Muscle layer of colon (tissue), 2 donors: ENCODE results near the gene DNAJB6.
"Not testable (repeated sequence)": the region's sequence is repeated elsewhere in the genome, so short reads cannot be mapped to it uniquely, and the experiment has no call there.

Experiments used
- H3K27ac ChIP-seq: one replicate; pipeline ENCODE4 v1.7.0; 2013; ENCODE audit warnings: low read depth, mild to moderate bottlenecking, low read length, moderate library complexity
- H3K27me3 ChIP-seq, 2 donors: one replicate each; pipeline ENCODE4 v1.7.0; 2013; ENCODE audit warnings: low read length in 2 of 2, mild to moderate bottlenecking in 2 of 2; ENCODE audit not compliant: insufficient read depth in 2 of 2, control insufficient read depth in 1 of 2
- H3K36me3 ChIP-seq: one replicate; pipeline ENCODE4 v1.7.0; 2013; ENCODE audit warnings: mild to moderate bottlenecking, low read length; ENCODE audit not compliant: insufficient read depth
- H3K4me1 ChIP-seq: one replicate; pipeline ENCODE4 v1.7.0; 2013; ENCODE audit warnings: mild to moderate bottlenecking, low read length; ENCODE audit not compliant: insufficient read depth
- H3K4me3 ChIP-seq, 2 donors: one replicate each; pipeline ENCODE4 v1.7.0; 2013; ENCODE audit warnings: low read length in 2 of 2, low read depth in 1 of 2, mild to moderate bottlenecking in 1 of 2, moderate library complexity in 1 of 2
- H3K9ac ChIP-seq: one replicate; pipeline ENCODE4 v1.7.0; 2013; ENCODE audit warnings: low read length
- H3K9me3 ChIP-seq: one replicate; pipeline ENCODE4 v1.7.0; 2013; ENCODE audit warnings: mild to moderate bottlenecking, low read length
- donor health status: abdominal sarcoma.
- donor health status: Adenocarcinoma of cecum.

Gene DNAJB6

GRCh38 chr7:157331049-157331448 is 5.8 kb upstream of the DNAJB6 start:
- H3K27me3 ChIP-seq, H3K4me3 ChIP-seq, H3K27ac ChIP-seq, H3K4me1 ChIP-seq, H3K36me3 ChIP-seq, H3K9me3 ChIP-seq, H3K9ac ChIP-seq: not testable (repeated sequence)

- H3K4me3 ChIP-seq: no peak overlapping the region
- no peaks in the 10 kb centered on the region for H3K27me3 ChIP-seq
- H3K4me1 ChIP-seq: peaks cover 24% of the 10 kb centered on the region
- H3K36me3 ChIP-seq: no peaks in the 10 kb centered on the region
- H3K27ac ChIP-seq: no peak overlapping the region
- H3K9me3 ChIP-seq: no peaks in the 10 kb centered on the region
- H3K9ac ChIP-seq: no peak overlapping the region
Measured at GRCh38 chr7:157335236-157335635, 1.6 kb upstream of the DNAJB6 start.

GRCh38 chr7:157335991-157336382 is 817 bp upstream of the DNAJB6 start:
- no peaks in the 10 kb centered on the region for H3K36me3 ChIP-seq
- no peaks in the 10 kb centered on the region for H3K27me3 ChIP-seq
- peak overlapping the region; percentile 81 for H3K27ac ChIP-seq
- peaks cover 29% of the 10 kb centered on the region for H3K4me1 ChIP-seq
- peak overlapping the region; percentile 58 to 65 for H3K4me3 ChIP-seq
- peak overlapping the region; percentile 49 for H3K9ac ChIP-seq
- no peaks in the 10 kb centered on the region for H3K9me3 ChIP-seq

GRCh38 chr7:157337316-157338149 is 729 bp downstream of the DNAJB6 start:
- peaks cover 29% of the 10 kb centered on the region for H3K4me1 ChIP-seq
- H3K27ac ChIP-seq: peak overlapping the region; percentile 81

GRCh38 chr7:157339777-157340677 is 3.2 kb downstream of the DNAJB6 start:
- no peak overlapping the region for H3K27ac ChIP-seq

More at GRCh38 chr7:157337316-157338149, 729 bp downstream of the DNAJB6 start:
- H3K4me3 ChIP-seq: peak overlapping the region; percentile 58 to 79
- no peaks in the 10 kb centered on the region for H3K27me3 ChIP-seq
- no peaks in the 10 kb centered on the region for H3K36me3 ChIP-seq
- H3K9ac ChIP-seq: peak overlapping the region; percentile 60
- no peaks in the 10 kb centered on the region for H3K9me3 ChIP-seq

GRCh38 chr7:157347217-157347904 is 10.6 kb downstream of the DNAJB6 start:
- Histone ChIP-seq H3K4me3 (no peak overlapping the region), H3K4me1 (peaks cover 30% of the 10 kb centered on the region), H3K9ac (no peak overlapping the region), H3K27ac (no peak overlapping the region), H3K36me3 (no peaks in the 10 kb centered on the region), H3K9me3 (no peaks in the 10 kb centered on the region), H3K27me3 (no peaks in the 10 kb centered on the region)

More at GRCh38 chr7:157339777-157340677, 3.2 kb downstream of the DNAJB6 start:
- Histone ChIP-seq H3K4me3 (no peak overlapping the region), H3K4me1 (peaks cover 29% of the 10 kb centered on the region), H3K9me3 (no peaks in the 10 kb centered on the region), H3K9ac (no peak overlapping the region), H3K36me3 (no peaks in the 10 kb centered on the region), H3K27me3 (no peaks in the 10 kb centered on the region)

- H3K27ac ChIP-seq: no peak overlapping the region
- no peak overlapping the region for H3K9ac ChIP-seq
- no peak overlapping the region for H3K4me3 ChIP-seq
- H3K4me1 ChIP-seq: peaks cover 41% of the 10 kb centered on the region
- H3K36me3 ChIP-seq: no peaks in the 10 kb centered on the region
- no peaks in the 10 kb centered on the region for H3K9me3 ChIP-seq
- no peaks in the 10 kb centered on the region for H3K27me3 ChIP-seq
Measured at GRCh38 chr7:157348548-157348947, 11.7 kb downstream of the DNAJB6 start.

GRCh38 chr7:157352516-157352915 is 15.7 kb downstream of the DNAJB6 start:
- H3K27me3 ChIP-seq: no peaks in the 10 kb centered on the region
- no peak overlapping the region for H3K27ac ChIP-seq
- no peaks in the 10 kb centered on the region for H3K36me3 ChIP-seq
- H3K9me3 ChIP-seq: no peaks in the 10 kb centered on the region
- no peak overlapping the region for H3K9ac ChIP-seq
- H3K4me1 ChIP-seq: peaks cover 57% of the 10 kb centered on the region
- no peak overlapping the region for H3K4me3 ChIP-seq

- no peak overlapping the region for H3K9ac ChIP-seq
- H3K27ac ChIP-seq: peak overlapping the region; percentile 0
- peaks cover 43% of the 10 kb centered on the region for H3K4me1 ChIP-seq
- H3K36me3 ChIP-seq: peaks cover 15% of the 10 kb centered on the region
- peak overlapping the region in 1 of 2 donors; percentile 0 for H3K4me3 ChIP-seq
- no peaks in the 10 kb centered on the region for H3K9me3 ChIP-seq
- H3K27me3 ChIP-seq: no peaks in the 10 kb centered on the region
Measured at GRCh38 chr7:157355784-157356511, 19.1 kb downstream of the DNAJB6 start.

GRCh38 chr7:157357129-157358040 is 20.6 kb downstream of the DNAJB6 start:
- Histone ChIP-seq H3K9ac (no peak overlapping the region), H3K4me3 (no peak overlapping the region), H3K36me3 (peaks cover 15% of the 10 kb centered on the region), H3K27ac (no peak overlapping the region), H3K9me3 (no peaks in the 10 kb centered on the region), H3K4me1 (peaks cover 43% of the 10 kb centered on the region), H3K27me3 (no peaks in the 10 kb centered on the region)
